H9 (cell line): ENCODE measurements around the gene RBPJ. TPM values are rescaled to one million over a fixed set of nuclear protein-coding genes. Genes with fewer than 3 reads are reported as not detected.

Source experiments
- DNase-seq: peaks from one replicate; pipeline ENCODE4 v3.0.0-alpha.2; 2017
- H2AFZ ChIP-seq: one replicate; pipeline ENCODE4 v1.6.1; 2013; ENCODE audit warnings: mild to moderate bottlenecking, low read length, control low read depth, moderate library complexity
- H2AK5ac ChIP-seq: 2 replicates; pipeline ENCODE4 v1.6.1; 2013; ENCODE audit warnings: low read length, control low read depth, mixed read lengths; ENCODE audit not compliant: insufficient read length
- H2BK120ac ChIP-seq: one replicate; pipeline ENCODE4 v1.6.1; 2013; ENCODE audit warnings: low read depth, mild to moderate bottlenecking, low read length, control low read depth, inconsistent platforms; ENCODE audit not compliant: poor library complexity, severe bottlenecking
- H2BK12ac ChIP-seq: 2 replicates; pipeline ENCODE4 v1.6.1; 2013; ENCODE audit warnings: low read length, control low read depth, mixed read lengths, low read depth; ENCODE audit not compliant: insufficient read length
- H2BK15ac ChIP-seq: 2 replicates; pipeline ENCODE4 v1.6.1; 2013; ENCODE audit warnings: low read depth, low read length, control low read depth
- H2BK20ac ChIP-seq: one replicate; pipeline ENCODE4 v1.6.1; 2013; ENCODE audit warnings: low read depth, mild to moderate bottlenecking, low read length, control low read depth, inconsistent platforms; ENCODE audit not compliant: poor library complexity, severe bottlenecking
- H2BK5ac ChIP-seq: 2 replicates; pipeline ENCODE4 v1.6.1; 2013; ENCODE audit warnings: low read length, control low read depth, mixed read lengths; ENCODE audit not compliant: insufficient read length
- H3K14ac ChIP-seq: 2 replicates; pipeline ENCODE4 v1.6.1; 2013; ENCODE audit warnings: low read length, control low read depth; ENCODE audit not compliant: insufficient read depth
- H3K18ac ChIP-seq: 2 replicates; pipeline ENCODE4 v1.6.1; 2013; ENCODE audit warnings: low read depth, mild to moderate bottlenecking, mixed read lengths, low read length, control low read depth; ENCODE audit not compliant: insufficient read length
- H3K23ac ChIP-seq: 2 replicates; pipeline ENCODE4 v1.6.1; 2013; ENCODE audit warnings: low read length, control low read depth, mixed read lengths, low read depth; ENCODE audit not compliant: insufficient read length
- H3K23me2 ChIP-seq: 2 replicates; pipeline ENCODE4 v1.6.1; 2013; ENCODE audit warnings: low read depth, mild to moderate bottlenecking, mixed read lengths, low read length, control low read depth; ENCODE audit not compliant: insufficient read length, poor library complexity, severe bottlenecking
- H3K27ac ChIP-seq: 2 replicates; pipeline ENCODE4 v1.5.1; 2013; ENCODE audit warnings: low read length, control low read depth, mixed read lengths, low read depth; ENCODE audit not compliant: insufficient read length
- H3K27me3 ChIP-seq: 2 replicates; pipeline ENCODE4 v1.6.1; 2013; ENCODE audit warnings: low read length, control low read depth, inconsistent platforms; ENCODE audit not compliant: insufficient read depth
- H3K4ac ChIP-seq: 2 replicates; pipeline ENCODE4 v1.6.1; 2013; ENCODE audit warnings: low read depth, mild to moderate bottlenecking, control low read depth, inconsistent platforms, low read length, moderate library complexity
- H3K4me1 ChIP-seq: 2 replicates; pipeline ENCODE4 v1.6.1; 2013; ENCODE audit warnings: low read length, control low read depth, inconsistent platforms; ENCODE audit not compliant: insufficient read depth
- H3K4me2 ChIP-seq: 2 replicates; pipeline ENCODE4 v1.6.1; 2013; ENCODE audit warnings: low read length, control low read depth, mixed read lengths; ENCODE audit not compliant: insufficient read length, insufficient read depth
- H3K56ac ChIP-seq: 2 replicates; pipeline ENCODE4 v1.6.1; 2013; ENCODE audit warnings: low read depth, mild to moderate bottlenecking, mixed read lengths, low read length, control low read depth; ENCODE audit not compliant: insufficient read length
- H3K79me1 ChIP-seq: 2 replicates; pipeline ENCODE4 v1.6.1; 2013; ENCODE audit warnings: low read depth, mild to moderate bottlenecking, moderate library complexity, low read length, control low read depth, inconsistent platforms; ENCODE audit not compliant: insufficient read depth, poor library complexity, severe bottlenecking
- H3K79me2 ChIP-seq: 2 replicates; pipeline ENCODE4 v1.6.1; 2013; ENCODE audit warnings: low read length, control low read depth, inconsistent platforms; ENCODE audit not compliant: insufficient read depth
- H3K9ac ChIP-seq: 2 replicates; pipeline ENCODE4 v1.6.1; 2013; ENCODE audit warnings: low read length, control low read depth, mixed read lengths; ENCODE audit not compliant: insufficient read length; ENCODE audit errors: extremely low read depth
- H3K9me3 ChIP-seq: one replicate; pipeline ENCODE4 v1.6.1; 2013; ENCODE audit warnings: low read depth, low read length, inconsistent platforms; ENCODE audit not compliant: control insufficient read depth
- H3T11ph ChIP-seq: one replicate; pipeline ENCODE4 v1.6.1; 2013; ENCODE audit warnings: mild to moderate bottlenecking, low read length, control low read depth, inconsistent platforms
- H4K20me1 ChIP-seq: one replicate; pipeline ENCODE4 v1.6.1; 2013; ENCODE audit not compliant: control insufficient read depth, insufficient read length, insufficient read depth
- H4K5ac ChIP-seq: 2 replicates; pipeline ENCODE4 v1.6.1; 2013; ENCODE audit warnings: low read depth, mild to moderate bottlenecking, mixed read lengths, low read length, control low read depth; ENCODE audit not compliant: insufficient read length
- H4K8ac ChIP-seq: replicated peaks from 2 replicates; pipeline ENCODE4 v1.6.1; 2013; ENCODE audit warnings: low read length, control low read depth, mixed read lengths, low read depth; ENCODE audit not compliant: insufficient read length
- H4K91ac ChIP-seq: 2 replicates; pipeline ENCODE4 v1.6.1; 2013; ENCODE audit warnings: low read depth, mild to moderate bottlenecking, moderate library complexity, mixed read lengths, low read length, control low read depth; ENCODE audit not compliant: insufficient read length
- H3K27ac Mint-ChIP-seq, 3 experiments: 2 replicates in 2 of 3; 3 replicates in 1 of 3; pipeline ENCODE4 v1.8.0; 2020 to 2021; ENCODE audit warnings: mixed read lengths in 3 of 3, mild to moderate bottlenecking in 1 of 3, moderate library complexity in 1 of 3
- H3K27me3 Mint-ChIP-seq: 2 replicates; pipeline ENCODE4 v1.8.0; 2021; ENCODE audit warnings: low read depth, mild to moderate bottlenecking, moderate library complexity, mixed read lengths
- H3K36me3 Mint-ChIP-seq, 3 experiments: 2 replicates in 2 of 3; 3 replicates in 1 of 3; pipeline ENCODE4 v1.8.0; 2020 to 2021; ENCODE audit warnings: low read depth in 3 of 3, mixed read lengths in 3 of 3; ENCODE audit not compliant: insufficient read depth in 1 of 3
- H3K4me1 Mint-ChIP-seq, 2 experiments: 2 replicates each; pipeline ENCODE4 v1.8.0; 2020; ENCODE audit warnings: mixed read lengths in 2 of 2
- H3K4me3 Mint-ChIP-seq, 2 experiments: 2 replicates in 1 of 2; 3 replicates in 1 of 2; pipeline ENCODE4 v1.8.0; 2020 to 2021; ENCODE audit warnings: mild to moderate bottlenecking in 2 of 2, mixed read lengths in 2 of 2, moderate library complexity in 1 of 2
- H3K9me3 Mint-ChIP-seq, 2 experiments: 2 replicates in 1 of 2; 3 replicates in 1 of 2; pipeline ENCODE4 v1.8.0; 2020; ENCODE audit warnings: mild to moderate bottlenecking in 2 of 2, mixed read lengths in 2 of 2, moderate library complexity in 1 of 2
- CTCF ChIP-seq: fragments of 200-600 bp; sonication (generic); conservative IDR thresholded peaks from 3 replicates; pipeline ENCODE4 v1.8.0; 2021; ENCODE audit warnings: antibody characterized with exemption, mild to moderate bottlenecking
- WGBS: extraction: QIAGEN DNeasy Blood & Tissue Kit; methylation state at CpG from one replicate; pipeline ENCODE4 v1.1.7; 2013; ENCODE audit warnings: missing lambda C conversion rate, low lambda C conversion rate, mixed read lengths; ENCODE audit not compliant: insufficient read length; ENCODE audit errors: extremely low coverage; 5-methylcytosine and 5-hydroxymethylcytosine counted together
- total RNA-seq: library from RNA; stranded (reverse); gene quantifications from 2 replicates; pipeline ENCODE4 v1.2.1, GENCODE V29; 2021

Gene RBPJ
- total RNA-seq, 1 experiment from 2014 or later: 166 TPM

- no CpG with 5 or more reads among the region's 2 CpGs for WGBS
- Histone ChIP-seq H3K23me2 (no peaks in the 10 kb centered on the region), H3K79me2 (no peaks in the 10 kb centered on the region), H3K23ac (no peak overlapping the region), H3K56ac (no peak overlapping the region), H4K8ac (no peak overlapping the region), H2BK120ac (no peak overlapping the region), H3K4me1 (no peaks in the 10 kb centered on the region), H2BK12ac (no peak overlapping the region), H2BK20ac (no peak overlapping the region), H2BK5ac (no peak overlapping the region), H3K4ac (no peak overlapping the region), H3K79me1 (no peaks in the 10 kb centered on the region), H4K91ac (no peak overlapping the region), H3K27me3 (no peaks in the 10 kb centered on the region), H3K27ac (no peak overlapping the region), H3K9me3 (no peaks in the 10 kb centered on the region), H3T11ph (no peak overlapping the region), H2BK15ac (no peak overlapping the region), H3K18ac (no peak overlapping the region), H3K14ac (no peak overlapping the region), H3K9ac (no peak overlapping the region), H2AFZ (no peak overlapping the region), H3K4me2 (no peak overlapping the region), H4K20me1 (no peaks in the 10 kb centered on the region), H2AK5ac (no peak overlapping the region), H4K5ac (no peak overlapping the region)
- H3K36me3 Mint-ChIP-seq: no peaks in the 10 kb centered on the region; a peak in 2 of 7 replicates
- no peak for DNase-seq
- H3K27ac Mint-ChIP-seq: no peak overlapping the region
- peaks cover 6 to 7% of the 10 kb centered on the region in 2 experiments for H3K4me1 Mint-ChIP-seq
- no peak for TF ChIP-seq CTCF
- no peak overlapping the region for H3K4me3 Mint-ChIP-seq
- peaks cover 2% of the 10 kb centered on the region for H3K27me3 Mint-ChIP-seq
- H3K9me3 Mint-ChIP-seq: peaks cover 0 to 6% of the 10 kb centered on the region in 2 experiments; a peak in 4 of 5 replicates
Observed at GRCh38 chr4:26462874-26463273, 142.1 kb downstream of the RBPJ start.
